Loucy (cell line): ENCODE results near the gene MAMLD1.
"Not testable (repeated sequence)": the region's sequence is repeated elsewhere in the genome, so short reads cannot be mapped to it uniquely, and the experiment has no call there.

Experiments
- H2AFZ ChIP-seq: fragments of 200-600 bp; sonication (generic); 2 replicates; pipeline ENCODE4 v1.6.0; 2016; ENCODE audit warnings: antibody characterized with exemption, mild to moderate bottlenecking, low read length, moderate library complexity
- H3F3A ChIP-seq: fragments of 200-600 bp; 2 replicates; pipeline ENCODE4 v1.6.0; 2016; ENCODE audit warnings: antibody characterized with exemption, low read depth, mild to moderate bottlenecking
- H3K27me3 ChIP-seq: fragments of 200-600 bp; sonication (generic); 2 replicates; pipeline ENCODE4 v1.6.1; 2014; ENCODE audit warnings: low read length, mild to moderate bottlenecking; ENCODE audit not compliant: insufficient read depth, poor library complexity, severe bottlenecking
- H3K36me3 ChIP-seq: fragments of 200-600 bp; sonication (generic); 2 replicates; pipeline ENCODE4 v1.6.1; 2016; ENCODE audit warnings: low read length; ENCODE audit not compliant: insufficient read depth
- H3K4me1 ChIP-seq: fragments of 200-600 bp; sonication (generic); 2 replicates; pipeline ENCODE4 v1.5.1; 2014; ENCODE audit warnings: low read length, mild to moderate bottlenecking; ENCODE audit not compliant: insufficient read depth, poor library complexity, severe bottlenecking
- H3K4me2 ChIP-seq: fragments of 200-600 bp; sonication (generic); 2 replicates; pipeline ENCODE4 v1.6.0; 2014; ENCODE audit warnings: antibody characterized with exemption, low read length, low read depth, mild to moderate bottlenecking; ENCODE audit not compliant: poor library complexity, severe bottlenecking
- H3K4me3 ChIP-seq: fragments of 200-600 bp; sonication (generic); 2 replicates; pipeline ENCODE4 v1.5.1; 2014; ENCODE audit warnings: low read length, mild to moderate bottlenecking, mixed read lengths; ENCODE audit not compliant: poor library complexity, severe bottlenecking
- H3K79me2 ChIP-seq: fragments of 200-600 bp; sonication (generic); 2 replicates; pipeline ENCODE4 v1.6.1; 2014; ENCODE audit warnings: low read length; ENCODE audit not compliant: insufficient read depth
- H3K9ac ChIP-seq: fragments of 200-600 bp; sonication (generic); 2 replicates; pipeline ENCODE4 v1.6.0; 2014; ENCODE audit warnings: mild to moderate bottlenecking, low read depth, low read length, moderate library complexity; ENCODE audit not compliant: poor library complexity, severe bottlenecking
- H3K9me2 ChIP-seq: fragments of 200-600 bp; sonication (generic); replicated peaks from 2 replicates; pipeline ENCODE4 v1.6.1; 2016; ENCODE audit warnings: low read depth, low read length, mixed read lengths
- H3K9me3 ChIP-seq: fragments of 200-600 bp; sonication (generic); 2 replicates; pipeline ENCODE4 v1.6.1; 2014; ENCODE audit warnings: mild to moderate bottlenecking, antibody characterized with exemption, low read length, low read depth; ENCODE audit not compliant: insufficient read depth
- H4K20me1 ChIP-seq: fragments of 200-600 bp; sonication (generic); 2 replicates; pipeline ENCODE4 v1.6.0; 2014; ENCODE audit warnings: antibody characterized with exemption, low read length, mild to moderate bottlenecking; ENCODE audit not compliant: insufficient read depth, poor library complexity, severe bottlenecking
- CTCF ChIP-seq: fragments of 200-600 bp; sonication (generic); conservative IDR thresholded peaks from 2 replicates; pipeline ENCODE4 v1.5.1; 2014; ENCODE audit warnings: mild to moderate bottlenecking, antibody characterized with exemption, low read length
- EZH2phosphoT487 ChIP-seq: fragments of 200-600 bp; IDR thresholded peaks from 2 replicates; pipeline ENCODE4 v1.6.1; 2018; ENCODE audit warnings: antibody characterized with exemption, mild to moderate bottlenecking, moderate library complexity, borderline replicate concordance

MAMLD1 gene

DNA sequence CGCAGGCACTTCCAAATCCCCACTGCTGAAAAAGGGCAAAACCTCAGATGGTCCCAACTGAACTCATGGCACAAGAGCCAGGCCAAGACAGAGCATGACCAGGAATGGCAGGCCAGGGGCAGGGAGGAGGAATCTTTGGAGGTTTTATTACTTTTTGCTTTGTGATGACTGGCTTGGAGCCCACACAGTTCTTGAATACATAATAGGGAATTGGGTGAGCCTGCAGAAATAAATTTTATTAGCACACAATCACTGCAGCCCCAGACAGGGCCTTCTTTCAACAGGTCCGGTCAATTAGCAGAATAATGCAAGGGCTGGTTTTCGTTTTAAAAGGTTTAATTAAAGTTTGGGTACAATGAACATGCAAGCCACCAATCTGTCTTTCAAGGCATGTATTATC lies 23.4 kb upstream of the MAMLD1 start:
- H3K79me2 ChIP-seq: no peaks in the 10 kb centered on the region
- H3K9ac ChIP-seq: no peak overlapping the region
- TF ChIP-seq CTCF: no peak
- no peak for TF ChIP-seq EZH2phosphoT487
- no peaks in the 10 kb centered on the region for H3K27me3 ChIP-seq
- no peaks in the 10 kb centered on the region for H4K20me1 ChIP-seq
- peaks cover 5% of the 10 kb centered on the region for H3K4me1 ChIP-seq
- no peak overlapping the region for H2AFZ ChIP-seq
- H3F3A ChIP-seq: no peaks in the 10 kb centered on the region
- no peaks in the 10 kb centered on the region for H3K9me2 ChIP-seq
- H3K4me3 ChIP-seq: no peak overlapping the region
- no peaks in the 10 kb centered on the region for H3K9me3 ChIP-seq
- H3K4me2 ChIP-seq: no peak overlapping the region
- no peaks in the 10 kb centered on the region for H3K36me3 ChIP-seq

DNA sequence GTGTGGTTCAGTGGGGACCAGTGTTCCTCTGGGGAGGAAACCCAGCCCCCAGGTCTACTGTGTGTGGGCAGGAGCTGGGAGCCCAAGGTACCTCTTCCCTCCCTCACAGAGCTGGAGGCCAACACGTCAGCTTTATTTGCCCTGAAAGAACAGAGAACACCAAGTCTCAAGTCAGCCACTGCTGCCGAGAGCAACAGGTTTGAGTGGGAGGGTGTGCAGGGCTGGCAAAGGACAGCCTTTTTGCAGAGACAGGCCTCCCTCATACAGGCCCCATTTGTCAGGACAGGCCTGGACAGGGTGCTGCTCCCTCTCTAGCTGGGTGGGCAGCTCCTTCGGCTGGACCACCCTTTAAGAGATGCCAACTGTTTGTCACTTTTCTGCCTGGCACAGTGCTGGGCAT lies 22.8 kb upstream of the MAMLD1 start:
- H3K4me2 ChIP-seq: not testable (repeated sequence)

GRCh38 chrX:150347471-150347870 lies 15.6 kb upstream of the MAMLD1 start:
- Histone ChIP-seq H3K4me3 (no peak overlapping the region), H3K4me2 (no peak overlapping the region), H3K27me3 (no peaks in the 10 kb centered on the region), H3K36me3 (no peaks in the 10 kb centered on the region), H3K9me2 (no peaks in the 10 kb centered on the region), H3F3A (no peaks in the 10 kb centered on the region), H3K9ac (no peak overlapping the region), H4K20me1 (no peaks in the 10 kb centered on the region), H2AFZ (no peak overlapping the region), H3K9me3 (no peaks in the 10 kb centered on the region), H3K4me1 (peaks cover 7% of the 10 kb centered on the region), H3K79me2 (no peaks in the 10 kb centered on the region)
- TF ChIP-seq EZH2phosphoT487 (no peak), CTCF (no peak)

More for the DNA sequence above, 22.8 kb upstream of the MAMLD1 start:
- H3K27me3 ChIP-seq, H3K4me3 ChIP-seq, H2AFZ ChIP-seq, H3K9me2 ChIP-seq, H3K9ac ChIP-seq, H4K20me1 ChIP-seq, H3K36me3 ChIP-seq, H3F3A ChIP-seq, H3K4me1 ChIP-seq, H3K79me2 ChIP-seq, H3K9me3 ChIP-seq: not testable (repeated sequence)

GRCh38 chrX:150348365-150348764 lies 14.8 kb upstream of the MAMLD1 start:
- Histone ChIP-seq H3K9ac (no peak overlapping the region), H3K79me2 (no peaks in the 10 kb centered on the region), H3K4me1 (peaks cover 10% of the 10 kb centered on the region), H3K4me3 (no peak overlapping the region), H2AFZ (no peak overlapping the region), H3F3A (no peaks in the 10 kb centered on the region), H3K9me3 (no peaks in the 10 kb centered on the region), H3K4me2 (no peak overlapping the region), H3K9me2 (no peaks in the 10 kb centered on the region), H3K27me3 (no peaks in the 10 kb centered on the region), H4K20me1 (no peaks in the 10 kb centered on the region), H3K36me3 (no peaks in the 10 kb centered on the region)
- TF ChIP-seq CTCF (no peak), EZH2phosphoT487 (no peak)
